GM18858 (cell line): ENCODE results near the gene PROC.

Experiments used
- ATAC-seq: cut with Tn5 transposase; IDR thresholded peaks from one replicate; pipeline ENCODE4 v1.9.1; 2021; ENCODE audit not compliant: unreplicated experiment

The PROC gene

DNA sequence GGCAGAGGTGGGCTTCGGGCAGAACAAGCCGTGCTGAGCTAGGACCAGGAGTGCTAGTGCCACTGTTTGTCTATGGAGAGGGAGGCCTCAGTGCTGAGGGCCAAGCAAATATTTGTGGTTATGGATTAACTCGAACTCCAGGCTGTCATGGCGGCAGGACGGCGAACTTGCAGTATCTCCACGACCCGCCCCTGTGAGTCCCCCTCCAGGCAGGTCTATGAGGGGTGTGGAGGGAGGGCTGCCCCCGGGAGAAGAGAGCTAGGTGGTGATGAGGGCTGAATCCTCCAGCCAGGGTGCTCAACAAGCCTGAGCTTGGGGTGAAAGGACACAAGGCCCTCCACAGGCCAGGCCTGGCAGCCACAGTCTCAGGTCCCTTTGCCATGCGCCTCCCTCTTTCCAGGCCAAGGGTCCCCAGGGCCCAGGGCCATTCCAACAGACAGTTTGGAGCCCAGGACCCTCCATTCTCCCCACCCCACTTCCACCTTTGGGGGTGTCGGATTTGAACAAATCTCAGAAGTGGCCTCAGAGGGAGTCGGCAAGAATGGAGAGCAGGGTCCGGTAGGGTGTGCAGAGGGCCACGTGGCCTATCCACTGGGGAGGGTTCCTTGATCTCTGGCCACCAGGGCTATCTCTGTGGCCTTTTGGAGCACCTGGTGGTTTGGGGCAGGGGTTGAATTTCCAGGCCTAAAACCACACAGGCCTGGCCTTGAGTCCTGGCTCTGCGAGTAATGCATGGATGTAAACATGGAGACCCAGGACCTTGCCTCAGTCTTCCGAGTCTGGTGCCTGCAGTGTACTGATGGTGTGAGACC, at the start of gene PROC:
Gene PROC, plus strand, starts transcription at position 128 of the 812 bp plus-strand sequence. CDS start 1,516 bp downstream, outside the sequence.
- ATAC-seq, result no peak

- ATAC-seq, result no peak
Observed at GRCh38 chr2:127370010-127370409, 48.2 kb upstream of the PROC start.

- no peak for ATAC-seq
Observed at GRCh38 chr2:127371037-127371436, 47.2 kb upstream of the PROC start.

DNA sequence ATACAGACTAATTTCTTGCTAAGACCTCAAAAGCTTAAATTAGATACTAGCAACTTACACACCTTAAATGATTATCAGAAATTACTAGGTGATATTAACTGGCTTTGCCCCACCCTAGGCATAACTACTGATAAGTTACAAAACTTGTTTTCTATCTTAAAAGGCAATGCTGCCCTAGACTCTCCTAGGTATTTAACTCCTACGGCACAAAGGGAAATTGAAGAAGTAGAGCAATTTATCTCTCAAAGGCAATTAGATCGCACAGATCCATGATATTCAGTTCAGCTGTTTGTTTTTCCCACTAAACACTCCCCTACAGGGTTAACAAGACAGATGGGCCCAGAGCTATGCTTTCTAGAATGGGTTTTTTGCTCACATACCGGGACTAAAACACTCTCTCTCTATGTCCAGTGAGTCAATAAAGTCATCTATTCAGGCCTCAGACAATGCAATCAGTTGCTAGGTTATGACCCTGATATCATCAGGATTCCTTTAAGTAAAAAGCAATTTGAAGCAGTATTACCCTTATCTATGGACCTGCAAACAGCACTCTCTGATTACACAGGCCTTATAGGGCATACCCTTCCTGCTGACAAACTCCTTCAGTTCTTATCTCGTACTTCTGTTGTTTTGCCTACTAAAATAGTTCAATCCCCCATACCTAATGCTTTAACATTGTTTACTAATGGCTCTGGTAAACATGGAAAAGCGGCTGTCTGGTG, 44.7 kb upstream of the PROC start:
- ATAC-seq, result no peak

DNA sequence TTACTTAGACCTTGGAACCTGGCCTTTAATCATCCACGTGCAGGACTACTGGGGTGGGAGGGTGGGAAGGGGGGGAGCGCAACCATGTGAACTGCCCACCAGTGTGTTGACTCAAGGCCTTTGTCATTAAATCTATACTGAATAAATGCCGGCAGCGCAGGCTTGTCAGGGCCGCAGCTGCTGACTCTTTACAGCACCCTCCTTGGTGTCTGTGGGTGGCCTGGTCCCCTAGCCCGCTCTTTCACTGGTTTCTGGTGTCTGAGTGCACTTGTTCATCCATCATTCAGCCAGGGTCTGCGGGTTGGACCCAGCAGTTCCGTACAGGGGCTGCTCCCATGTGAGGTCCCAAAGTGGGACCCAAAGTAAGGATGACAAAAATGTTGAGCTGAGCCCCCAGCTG, 42.0 kb upstream of the PROC start:
- no peak for ATAC-seq

DNA sequence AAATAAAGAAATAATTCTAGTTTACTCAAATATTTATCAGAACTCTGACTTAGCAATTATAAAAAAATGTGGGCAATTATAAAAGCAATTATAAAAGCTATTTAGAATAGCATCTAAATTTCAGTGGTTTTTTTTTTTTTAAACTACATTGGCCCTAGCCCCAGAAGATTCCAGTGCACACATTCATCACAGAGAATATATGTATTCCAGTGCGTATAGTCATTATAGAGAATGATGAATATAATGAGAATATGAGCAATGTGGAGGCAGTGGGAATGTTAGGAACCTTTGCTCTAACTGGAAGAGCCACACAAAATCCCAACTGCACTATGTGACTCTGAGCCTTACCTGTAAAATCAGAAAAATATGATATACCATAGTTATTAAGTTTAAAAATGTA, 41.0 kb upstream of the PROC start:
- ATAC-seq, result no peak

- ATAC-seq, result no peak
Observed at GRCh38 chr2:127378720-127379119, 39.5 kb upstream of the PROC start.

GRCh38 chr2:127379712-127380355, 38.4 kb upstream of the PROC start:
- ATAC-seq, result no peak

DNA sequence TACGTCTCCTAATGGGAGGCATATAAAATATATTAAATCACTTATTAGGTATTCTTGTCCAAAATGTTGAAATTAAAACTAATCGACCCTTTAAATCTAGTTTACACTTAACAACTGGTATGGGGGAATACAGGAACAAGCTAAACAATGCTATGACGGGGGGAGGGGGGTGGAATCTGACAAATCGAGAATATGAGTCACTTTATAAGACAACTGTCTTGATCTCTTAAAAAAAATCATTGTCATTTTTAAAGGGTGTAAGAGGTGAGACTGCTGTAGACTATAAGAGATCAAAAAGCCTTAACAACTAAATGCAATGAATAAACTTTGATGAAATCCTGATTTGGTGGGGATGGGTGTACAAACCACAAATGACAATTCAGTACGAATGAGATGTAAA, 36.5 kb upstream of the PROC start:
- no peak for ATAC-seq

DNA sequence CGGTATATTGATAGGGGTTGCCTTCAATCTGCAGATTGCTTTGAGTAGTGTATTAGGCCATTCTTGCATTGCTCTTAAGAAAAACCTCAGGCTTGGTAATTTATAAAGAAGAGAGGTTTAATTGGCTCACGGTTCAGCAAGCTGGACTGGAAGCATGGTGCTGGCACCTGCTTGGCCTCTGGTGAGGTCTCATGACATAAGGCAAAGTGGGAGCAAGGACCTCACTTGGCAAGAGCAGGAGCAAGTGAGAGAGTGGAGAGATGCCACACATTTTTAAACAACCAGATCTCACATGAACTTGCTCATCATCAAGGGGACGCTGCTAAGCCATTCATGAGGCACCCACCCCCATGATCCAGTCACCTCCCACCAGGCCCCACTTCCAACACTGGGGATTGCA, 35.4 kb upstream of the PROC start:
- ATAC-seq, result no peak

GRCh38 chr2:127384529-127384928, 33.7 kb upstream of the PROC start:
- no peak for ATAC-seq

- ATAC-seq, result no peak
Observed at GRCh38 chr2:127386246-127386645, 32.0 kb upstream of the PROC start.

DNA sequence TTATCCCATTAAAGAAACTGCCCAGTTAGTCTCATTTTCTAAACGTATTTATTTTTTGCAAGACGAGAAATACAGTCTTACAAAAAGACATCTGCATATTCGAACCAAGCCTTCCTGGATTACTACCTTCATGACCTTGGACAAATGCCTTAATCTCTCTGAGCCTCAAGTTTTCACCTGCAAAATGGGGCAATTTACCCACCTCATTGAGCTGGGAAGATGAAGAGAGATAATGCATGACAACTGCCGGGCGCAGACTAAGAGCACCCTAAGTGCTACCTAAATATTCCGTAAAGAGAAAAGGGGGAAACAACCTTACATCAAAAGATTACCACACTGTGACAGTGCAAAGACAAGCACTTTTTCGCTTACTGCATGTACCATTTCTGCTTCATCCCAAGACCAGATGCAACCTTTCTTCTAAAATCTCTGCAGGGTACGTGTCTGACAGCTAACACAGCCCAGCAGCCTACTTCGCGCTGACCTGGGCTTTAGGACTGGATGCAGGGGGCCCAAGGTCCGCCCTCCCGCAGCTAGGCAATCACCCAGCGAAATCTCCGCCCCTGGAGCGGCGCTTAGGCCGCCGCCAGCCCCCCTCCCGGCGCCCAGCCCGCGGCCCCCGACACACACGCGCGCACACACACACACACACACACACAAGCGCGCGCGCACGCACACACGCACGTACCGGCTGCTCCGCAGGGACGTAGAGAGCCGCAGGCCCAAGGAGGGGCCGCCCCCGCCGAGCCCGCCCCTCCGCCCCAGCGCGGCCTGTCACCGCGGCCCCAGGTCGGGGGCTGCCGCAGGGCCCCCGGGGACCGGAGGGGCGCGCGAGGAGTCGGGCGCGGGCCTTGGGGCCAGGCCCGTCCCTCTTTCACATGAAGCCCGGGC, 31.2 kb upstream of the PROC start:
- peak; percentile 32 for ATAC-seq

GRCh38 chr2:127387655-127388422, 30.4 kb upstream of the PROC start, which contains the start of gene MAP3K2:
MAP3K2 (minus strand) TSS chr2:127387975; CDS start chr2:127343129, 44,846 bp downstream.
- peak; percentile 60 for ATAC-seq

GRCh38 chr2:127388423-127389164, 29.6 kb upstream of the PROC start:
- ATAC-seq, result peak; percentile 1

DNA sequence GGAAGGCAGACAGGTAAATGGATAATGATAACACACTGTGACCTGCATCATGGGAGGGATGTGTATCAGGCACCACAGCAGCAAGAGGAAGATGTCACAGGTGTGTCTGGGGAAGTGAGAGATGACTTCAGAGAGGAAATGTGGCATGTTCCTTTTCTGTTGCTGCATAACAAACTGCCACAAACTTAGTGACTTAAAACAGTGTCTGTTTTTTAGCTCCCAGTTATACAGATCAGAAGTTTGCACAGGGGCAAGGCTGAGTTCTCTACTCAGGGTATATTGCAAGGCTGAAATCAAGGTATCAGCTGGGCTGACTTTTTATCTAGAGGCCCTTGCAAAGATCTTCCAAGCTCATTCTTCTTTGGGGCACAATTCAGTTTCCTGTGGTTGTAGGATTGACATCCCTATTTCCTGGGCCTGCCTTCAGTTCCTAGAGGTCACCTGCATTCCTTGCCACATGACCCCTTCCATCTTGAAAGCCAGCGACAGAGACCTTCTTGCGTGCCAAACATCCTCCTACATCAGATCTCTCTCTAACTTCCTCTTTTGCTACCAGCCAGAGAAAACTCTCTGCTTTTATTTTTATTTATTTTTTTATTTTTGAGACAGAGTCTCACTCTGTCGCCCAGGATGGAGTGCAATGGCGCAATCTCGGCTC, 28.3 kb upstream of the PROC start:
- ATAC-seq, result no peak

- ATAC-seq, result no peak
Observed at GRCh38 chr2:127392133-127392827, 25.9 kb upstream of the PROC start.
